Esophagus squamous epithelium (tissue), 5 donors: ENCODE measurements around the gene FAM83F. TPM values are rescaled to one million over a fixed set of nuclear protein-coding genes. Genes with fewer than 3 reads are reported as not detected.

Source experiments
- DNase-seq: peaks from one replicate; lab custom pipeline; 2025; lab: John Stamatoyannopoulos, UW
- H3K27ac ChIP-seq, 4 donors: fragments of 200-600 bp; sonication (generic); one replicate each; pipeline ENCODE4 v1.5.1; 2016 to 2019; ENCODE audit warnings: mild to moderate bottlenecking in 1 of 4
- H3K27me3 ChIP-seq, 4 donors: fragments of 200-600 bp; sonication (generic); 1 replicate in 3 of 4; 2 replicates in 1 of 4; pipeline versions ENCODE4 v1.5.1 to v1.6.0; 2017 to 2021; ENCODE audit warnings: antibody characterized with exemption in 1 of 4
- H3K36me3 ChIP-seq, 3 donors: fragments of 200-600 bp; sonication (generic); one replicate each; pipeline ENCODE4 v1.5.1; 2016 to 2019
- H3K4me1 ChIP-seq, 3 donors: fragments of 200-600 bp; sonication (generic); one replicate each; pipeline ENCODE4 v1.5.1; 2017 to 2019
- H3K4me3 ChIP-seq, 4 donors: fragments of 200-600 bp; sonication (generic); 1 replicate in 3 of 4; 2 replicates in 1 of 4; pipeline ENCODE4 v1.5.1; 2016 to 2019; ENCODE audit warnings: mild to moderate bottlenecking in 2 of 4, moderate library complexity in 1 of 4
- H3K9me3 ChIP-seq, 3 donors: fragments of 200-600 bp; sonication (generic); one replicate each; pipeline ENCODE4 v1.5.1; 2016 to 2019
- CTCF ChIP-seq, 6 experiments: fragments of 450-650 bp in 4 of 6; fragments of 200-600 bp in 2 of 6; sonication (generic) in 2 of 6; IDR thresholded peaks; one replicate each; pipeline ENCODE4 v1.5.1; 2016 to 2019; ENCODE audit warnings: antibody characterized with exemption in 6 of 6, mild to moderate bottlenecking in 4 of 6, moderate library complexity in 4 of 6
- POLR2A ChIP-seq, 4 donors: fragments of 450-650 bp; IDR thresholded peaks; one replicate each; pipeline ENCODE4 v1.6.1; 2017; ENCODE audit warnings: antibody characterized with exemption in 4 of 4, mild to moderate bottlenecking in 4 of 4, moderate library complexity in 3 of 4
- WGBS, 2 donors: methylation state at CpG; one replicate each; pipeline ENCODE4 v1.1.5; 2018; 5-methylcytosine and 5-hydroxymethylcytosine counted together
- intact Hi-C: fragments of 100-400 bp; cut with DNase I; formaldehyde crosslinking; loops from one replicate; pipeline ENCODE4 v1.15.0; 2022
- total RNA-seq, 4 donors: library from RNA; depleted of rRNA; stranded (reverse); fragments of >200 nt; gene quantifications; one replicate each; pipeline ENCODE4 v1.1.0, GENCODE V29; 2016
- donor health status: DM: yes; HTN: yes; CAD: no.

FAM83F gene
- total RNA-seq, 4 donors from 2014 or later, result 25.5 to 39.2 (median 29.6) TPM

DNA sequence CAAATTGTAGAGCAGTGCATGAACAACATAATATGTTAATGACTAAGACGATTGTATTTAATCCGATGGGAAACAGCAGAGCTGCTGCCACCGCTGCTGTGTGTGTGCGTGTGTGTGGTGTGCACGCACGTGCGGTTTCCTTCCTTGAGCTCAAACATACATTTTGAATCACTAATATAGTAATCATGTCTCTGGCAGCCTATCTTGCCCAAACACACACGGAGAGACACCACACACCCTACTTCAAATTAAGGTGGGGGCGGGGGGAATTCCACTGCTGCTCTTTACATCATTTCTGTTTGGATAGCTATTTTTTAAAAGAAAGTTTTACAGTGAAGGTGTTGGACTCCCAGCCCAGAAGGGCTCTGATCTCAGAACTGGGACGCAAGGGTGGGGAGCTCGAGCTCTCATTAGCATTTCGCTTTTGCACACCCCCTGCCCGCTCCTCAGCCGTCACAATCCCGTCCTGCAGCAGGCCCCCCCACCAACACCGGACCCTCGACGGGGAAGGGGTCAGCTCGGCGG lies 651 bp upstream of the FAM83F start:
- intact Hi-C loops, result no loop called here
- H3K27me3 ChIP-seq, result peaks cover 0 to 40% (median 0%) of the 10 kb centered on the region in 4 donors
- H3K36me3 ChIP-seq, result no peaks in the 10 kb centered on the region
- peaks cover 15 to 53% (median 22%) of the 10 kb centered on the region in 3 donors for H3K4me1 ChIP-seq
- H3K27ac ChIP-seq, result peak overlapping the region; percentile 59 to 95 (median 85)
- H3K4me3 ChIP-seq, result peak overlapping the region; percentile 18 to 73 (median 54)
- 18 to 59% methylated on average over 9 to 18 of the region's 20 CpGs for WGBS, 2 donors
- TF ChIP-seq POLR2A (IDR thresholded peaks at IDR 0.05), result no peak
- TF ChIP-seq CTCF (IDR thresholded peaks at IDR 0.05), result no peak
- no peak for DNase-seq
- H3K9me3 ChIP-seq, result no peaks in the 10 kb centered on the region

GRCh38 chr22:39995393-39996252 lies 869 bp downstream of the FAM83F start:
- no peaks in the 10 kb centered on the region for H3K9me3 ChIP-seq
- H3K27me3 ChIP-seq, result peaks cover 0 to 40% (median 0%) of the 10 kb centered on the region in 4 donors
- peaks cover 0 to 10% (median 0%) of the 10 kb centered on the region in 3 donors for H3K36me3 ChIP-seq
- intact Hi-C loops, result no loop called here
- no peak for DNase-seq
- peak overlapping the region; percentile 56 to 73 (median 72) for H3K4me3 ChIP-seq
- peaks cover 15 to 68% (median 37%) of the 10 kb centered on the region in 3 donors for H3K4me1 ChIP-seq
- TF ChIP-seq POLR2A (IDR thresholded peaks at IDR 0.05) (no peak), CTCF (IDR thresholded peaks at IDR 0.05) (no peak)
- H3K27ac ChIP-seq, result peak overlapping the region; percentile 84 to 95 (median 94)
- WGBS, 2 donors, result 19 to 47% methylated on average over 6 to 8 of the region's 35 CpGs

- Histone ChIP-seq H3K27ac (peak overlapping the region; percentile 84 to 95 (median 94)), H3K27me3 (peaks cover 0 to 40% (median 0%) of the 10 kb centered on the region in 4 donors), H3K4me3 (peak overlapping the region; percentile 56 to 73 (median 72)), H3K4me1 (peaks cover 17 to 80% (median 38%) of the 10 kb centered on the region in 3 donors), H3K36me3 (peaks cover 0 to 10% (median 0%) of the 10 kb centered on the region in 3 donors), H3K9me3 (no peaks in the 10 kb centered on the region)
- DNase-seq, result no peak
- intact Hi-C loops, result no loop called here
- 40 to 52% methylated on average over 3 of the region's 3 CpGs for WGBS, 2 donors
- TF ChIP-seq CTCF (IDR thresholded peaks at IDR 0.05), result no peak
- no peak for TF ChIP-seq POLR2A (IDR thresholded peaks at IDR 0.05)
These were observed 2.0 kb downstream of the FAM83F start for GRCh38 chr22:39996732-39997131.

DNA sequence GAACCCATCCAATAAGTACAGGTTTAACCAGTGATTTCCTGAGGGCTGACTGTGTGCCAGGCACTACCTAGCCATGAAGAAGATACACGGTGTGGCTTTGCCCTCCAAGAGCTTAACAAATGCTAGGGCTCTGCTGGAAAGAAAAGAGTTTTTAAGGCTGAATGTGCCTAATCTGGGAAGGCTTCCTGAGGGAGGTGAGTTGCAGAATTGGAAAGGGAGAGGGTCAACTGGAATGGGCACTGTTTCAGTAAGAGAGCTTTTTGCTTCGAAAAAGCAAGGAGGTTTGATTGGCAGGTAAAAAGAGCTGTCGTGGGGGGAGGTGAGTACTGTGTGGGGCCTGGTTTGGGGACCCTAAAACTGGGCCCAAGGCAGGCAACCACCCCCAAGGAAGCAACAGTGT lies 2.7 kb downstream of the FAM83F start:
- Histone ChIP-seq H3K27ac (peak overlapping the region; percentile 35 to 95 (median 94)), H3K27me3 (peaks cover 0 to 38% (median 0%) of the 10 kb centered on the region in 4 donors), H3K4me3 (peak overlapping the region; percentile 56 to 73 (median 72)), H3K9me3 (no peaks in the 10 kb centered on the region), H3K4me1 (peaks cover 24 to 86% (median 38%) of the 10 kb centered on the region in 3 donors), H3K36me3 (peaks cover 0 to 10% (median 0%) of the 10 kb centered on the region in 3 donors)
- intact Hi-C loops, result no loop called here
- WGBS, 2 donors, result 35 to 46% methylated on average over 3 of the region's 3 CpGs
- DNase-seq, result no peak
- TF ChIP-seq POLR2A (IDR thresholded peaks at IDR 0.05) (no peak), CTCF (IDR thresholded peaks at IDR 0.05) (no peak)
